Measurements from ENCODE around the gene TXNL4A. TPM values are rescaled to one million over a fixed set of nuclear protein-coding genes. Genes with fewer than 3 reads are reported as not detected.

TXNL4A gene
- total and polyA plus RNA-seq, 2 donors (not counting 1 experiment from before 2014, with no cell fraction given), result 38.9 to 67.8 TPM

GRCh38 chr18:79948719-79949411, 39.5 kb downstream of the TXNL4A start:
- peaks cover 27 to 54% of the 10 kb centered on the region in 2 donors for H3K4me1 ChIP-seq (ENCODE audit: control insufficient read depth in 2 of 2, insufficient read depth in 2 of 2, low read length in 2 of 2)
- Mint-ChIP-seq H3K9me3 (ENCODE audit: insufficient read depth) (no peaks in the 10 kb centered on the region), H3K27me3 (no peaks in the 10 kb centered on the region), H3K27ac (peak overlapping the region; percentile 84), H3K4me3 (peak overlapping the region; percentile 92), H3K4me1 (peaks cover 57% of the 10 kb centered on the region)
- no peaks in the 10 kb centered on the region for H3K9me3 ChIP-seq (ENCODE audit: control extremely low read depth in 1 of 3, control insufficient read depth in 2 of 3, insufficient read depth in 1 of 3, low read length in 2 of 3)
- H3K36me3 ChIP-seq (replicated peaks in 1 of 2; ENCODE audit: control extremely low read depth in 1 of 2, control insufficient read depth in 1 of 2, extremely low read depth in 1 of 2, insufficient read depth in 2 of 2, low read length in 1 of 2), result peaks cover 0 to 21% of the 10 kb centered on the region in 2 experiments
- peaks cover 73% of the 10 kb centered on the region for H3K79me2 ChIP-seq (ENCODE audit: control insufficient read depth, insufficient read depth, low read length)
- intact Hi-C loops (cut with micrococcal nuclease), result no loop called here
- whole genome bisulfite sequencing (ENCODE audit: insufficient coverage), result 91% methylated on average over 18 of the region's 23 CpGs
- DNase-seq (no peak), ATAC-seq (ENCODE audit: low read depth) (no peak)
- peak overlapping the region; percentile 83 for H3K9ac ChIP-seq (ENCODE audit: low read length)
- peaks cover 60% of the 10 kb centered on the region for H4K20me1 ChIP-seq (ENCODE audit: control insufficient read depth, insufficient read depth, low read length, poor library complexity, severe bottlenecking)
- peak overlapping the region in 1 of 2 donors; percentile 83 for H3K27ac ChIP-seq (ENCODE audit: low read length in 2 of 2)
- TF ChIP-seq EZH2 (IDR thresholded peaks at IDR 0.05; ENCODE audit: borderline replicate concordance, insufficient read depth, low read depth, low read length, poor library complexity, severe bottlenecking) (no peak), CTCF (IDR thresholded peaks at IDR 0.05) (no peak)
- H2AFZ ChIP-seq (ENCODE audit: insufficient read depth, low read depth, low read length, poor library complexity, severe bottlenecking), result no peak overlapping the region
- CTCF ChIA-PET, result no interaction called here
- no peaks in the 10 kb centered on the region for H3K27me3 ChIP-seq (replicated peaks in 1 of 4; ENCODE audit: control extremely low read depth in 1 of 4, control insufficient read depth in 3 of 4, insufficient read depth in 4 of 4, low read length in 3 of 4)
- H3K4me3 ChIP-seq (ENCODE audit: control extremely low read depth in 1 of 5, extremely low read depth in 1 of 5, insufficient read depth in 1 of 5, low read depth in 2 of 5, low read length in 4 of 5), result peak overlapping the region in 1 of 5 experiments; percentile 70
- POLR2A ChIA-PET, result no interaction called here
- peak overlapping the region; percentile 100 for H3K4me2 ChIP-seq (replicated peaks; ENCODE audit: low read depth, low read length, poor library complexity, severe bottlenecking)

- no peak overlapping the region for H3K27ac ChIP-seq (ENCODE audit: low read length in 2 of 2)
- POLR2A ChIA-PET, result no interaction called here
- no peak overlapping the region for H3K9ac ChIP-seq (ENCODE audit: low read length)
- H3K4me3 Mint-ChIP-seq, result no peak overlapping the region
- DNase-seq (no peak), ATAC-seq (ENCODE audit: low read depth) (no peak)
- no peaks in the 10 kb centered on the region for H3K27me3 ChIP-seq (replicated peaks in 1 of 4; ENCODE audit: control extremely low read depth in 1 of 4, control insufficient read depth in 3 of 4, insufficient read depth in 4 of 4, low read length in 3 of 4)
- H2AFZ ChIP-seq (ENCODE audit: insufficient read depth, low read depth, low read length, poor library complexity, severe bottlenecking), result no peak overlapping the region
- H4K20me1 ChIP-seq (ENCODE audit: control insufficient read depth, insufficient read depth, low read length, poor library complexity, severe bottlenecking), result peaks cover 68% of the 10 kb centered on the region
- H3K4me1 Mint-ChIP-seq, result peaks cover 57% of the 10 kb centered on the region
- no peaks in the 10 kb centered on the region for H3K9me3 ChIP-seq (ENCODE audit: control extremely low read depth in 1 of 3, control insufficient read depth in 2 of 3, insufficient read depth in 1 of 3, low read length in 2 of 3)
- H3K36me3 ChIP-seq (replicated peaks in 1 of 2; ENCODE audit: control extremely low read depth in 1 of 2, control insufficient read depth in 1 of 2, extremely low read depth in 1 of 2, insufficient read depth in 2 of 2, low read length in 1 of 2), result peaks cover 0 to 24% of the 10 kb centered on the region in 2 experiments
- intact Hi-C loops (cut with micrococcal nuclease), result no loop called here
- H3K4me3 ChIP-seq (ENCODE audit: control extremely low read depth in 1 of 5, extremely low read depth in 1 of 5, insufficient read depth in 1 of 5, low read depth in 2 of 5, low read length in 4 of 5), result no peak overlapping the region
- H3K4me2 ChIP-seq (replicated peaks; ENCODE audit: low read depth, low read length, poor library complexity, severe bottlenecking), result no peak overlapping the region
- H3K27ac Mint-ChIP-seq, result peak overlapping the region; percentile 61
- TF ChIP-seq CTCF (IDR thresholded peaks at IDR 0.05) (no peak), EZH2 (IDR thresholded peaks at IDR 0.05; ENCODE audit: borderline replicate concordance, insufficient read depth, low read depth, low read length, poor library complexity, severe bottlenecking) (no peak)
- no peaks in the 10 kb centered on the region for H3K9me3 Mint-ChIP-seq (ENCODE audit: insufficient read depth)
- CTCF ChIA-PET, result interaction anchor here (1.2 kb wide), 1 partner anchor 9 kb away, joined by 3 read pairs; no protein-coding TSS in a partner anchor
- 98% methylated on average over 10 of the region's 15 CpGs for WGBS (ENCODE audit: insufficient coverage)
- peaks cover 81% of the 10 kb centered on the region for H3K79me2 ChIP-seq (ENCODE audit: control insufficient read depth, insufficient read depth, low read length)
- H3K27me3 Mint-ChIP-seq, result no peaks in the 10 kb centered on the region
- peaks cover 27 to 54% of the 10 kb centered on the region in 2 donors for H3K4me1 ChIP-seq (ENCODE audit: control insufficient read depth in 2 of 2, insufficient read depth in 2 of 2, low read length in 2 of 2)
These were observed 40.3 kb downstream of the TXNL4A start for GRCh38 chr18:79947881-79948610.

Data from B cell (primary cell).